Breast epithelium (tissue), 3 donors: ENCODE results near the gene TM4SF1.

Experiments
- POLR2A ChIP-seq: fragments of 450-650 bp; IDR thresholded peaks from one replicate; pipeline ENCODE4 v1.6.1; 2016; ENCODE audit warnings: antibody characterized with exemption, mild to moderate bottlenecking, moderate library complexity
- POLR2AphosphoS5 ChIP-seq, 3 donors: sonication (generic); formaldehyde crosslinking; IDR thresholded peaks; one replicate each; pipeline ENCODE4 v1.6.1; 2017; ENCODE audit warnings: antibody characterized with exemption in 3 of 3
- TF ChIP-seq, protein P1 (sequence below), 3 donors: fragments of 450-650 bp; IDR thresholded peaks; one replicate each; pipeline ENCODE4 v1.5.1; 2016 to 2017; ENCODE audit warnings: antibody characterized with exemption in 3 of 3, mild to moderate bottlenecking in 3 of 3, moderate library complexity in 3 of 3

DNA sequence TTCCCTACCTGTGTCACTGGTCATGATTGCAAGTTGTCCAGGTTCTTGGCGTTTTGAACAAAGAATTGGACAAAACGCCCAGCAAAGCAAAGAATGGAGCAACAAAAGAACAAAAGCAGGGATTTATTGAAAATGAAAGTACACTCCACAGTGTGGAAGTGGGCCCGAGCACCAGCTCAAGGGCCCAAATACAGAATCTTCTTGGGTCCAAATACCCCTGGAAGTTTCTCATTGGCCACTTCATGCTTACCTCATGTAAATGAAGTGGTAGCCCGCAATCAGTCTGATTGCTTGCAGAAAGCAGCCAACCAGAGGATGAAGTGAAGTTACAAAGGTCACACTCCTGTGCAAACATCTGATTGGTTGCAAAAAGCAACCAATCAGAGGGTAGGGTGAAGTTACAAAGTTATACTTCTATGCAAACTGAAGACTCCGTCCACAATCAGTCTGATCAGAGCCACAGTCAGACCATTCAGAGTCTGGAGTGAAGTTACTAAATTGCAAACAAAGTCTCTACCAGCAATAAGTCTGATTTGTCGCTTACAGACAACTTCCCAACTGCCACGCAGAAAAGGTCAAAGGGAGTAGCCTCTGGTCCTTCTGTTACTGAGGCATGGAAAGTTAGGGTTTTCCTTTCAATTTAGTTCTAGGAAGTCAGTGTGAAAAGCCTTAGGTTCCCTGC lies 8.3 kb upstream of the TM4SF1 start:
- TF ChIP-seq, protein P1, sequence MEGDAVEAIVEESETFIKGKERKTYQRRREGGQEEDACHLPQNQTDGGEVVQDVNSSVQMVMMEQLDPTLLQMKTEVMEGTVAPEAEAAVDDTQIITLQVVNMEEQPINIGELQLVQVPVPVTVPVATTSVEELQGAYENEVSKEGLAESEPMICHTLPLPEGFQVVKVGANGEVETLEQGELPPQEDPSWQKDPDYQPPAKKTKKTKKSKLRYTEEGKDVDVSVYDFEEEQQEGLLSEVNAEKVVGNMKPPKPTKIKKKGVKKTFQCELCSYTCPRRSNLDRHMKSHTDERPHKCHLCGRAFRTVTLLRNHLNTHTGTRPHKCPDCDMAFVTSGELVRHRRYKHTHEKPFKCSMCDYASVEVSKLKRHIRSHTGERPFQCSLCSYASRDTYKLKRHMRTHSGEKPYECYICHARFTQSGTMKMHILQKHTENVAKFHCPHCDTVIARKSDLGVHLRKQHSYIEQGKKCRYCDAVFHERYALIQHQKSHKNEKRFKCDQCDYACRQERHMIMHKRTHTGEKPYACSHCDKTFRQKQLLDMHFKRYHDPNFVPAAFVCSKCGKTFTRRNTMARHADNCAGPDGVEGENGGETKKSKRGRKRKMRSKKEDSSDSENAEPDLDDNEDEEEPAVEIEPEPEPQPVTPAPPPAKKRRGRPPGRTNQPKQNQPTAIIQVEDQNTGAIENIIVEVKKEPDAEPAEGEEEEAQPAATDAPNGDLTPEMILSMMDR (IDR thresholded peaks at IDR 0.05): no peak
- TF ChIP-seq POLR2AphosphoS5 (IDR thresholded peaks at IDR 0.05): no peak
- TF ChIP-seq POLR2A: no peak
